OCI-M2 (cell line): ENCODE data around the gene MRPL3.
"Not testable (repeated sequence)": the region's sequence is repeated elsewhere in the genome, so short reads cannot be mapped to it uniquely, and the experiment has no call there.

Source experiments
- DNase-seq: peaks from one replicate; lab custom pipeline; 2025; ENCODE audit not compliant: unreplicated experiment; lab: John Stamatoyannopoulos, UW

Gene MRPL3

GRCh38 chr3:131501949-131502348 is 822 bp downstream of the MRPL3 start:
- no peak for DNase-seq

DNA sequence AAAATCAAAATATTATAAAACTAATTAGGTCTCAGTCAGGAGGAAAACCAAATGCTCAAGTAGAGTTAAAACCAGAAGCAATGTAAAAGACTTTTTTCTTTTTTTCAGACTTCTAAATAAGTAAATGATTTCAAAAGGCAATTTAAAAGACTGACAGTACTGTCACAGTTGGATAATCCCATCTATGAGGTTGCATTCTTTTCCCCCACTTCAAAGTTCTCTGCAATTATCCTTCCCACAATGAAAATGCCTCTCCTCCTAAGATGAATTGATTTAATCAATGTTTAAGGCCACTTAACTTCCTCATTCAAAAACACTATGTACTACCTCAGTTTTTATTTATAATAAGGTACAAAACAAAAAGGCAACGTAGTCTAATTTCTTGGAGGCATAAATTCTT is 8.1 kb downstream of the MRPL3 start:
- DNase-seq = no peak

DNA sequence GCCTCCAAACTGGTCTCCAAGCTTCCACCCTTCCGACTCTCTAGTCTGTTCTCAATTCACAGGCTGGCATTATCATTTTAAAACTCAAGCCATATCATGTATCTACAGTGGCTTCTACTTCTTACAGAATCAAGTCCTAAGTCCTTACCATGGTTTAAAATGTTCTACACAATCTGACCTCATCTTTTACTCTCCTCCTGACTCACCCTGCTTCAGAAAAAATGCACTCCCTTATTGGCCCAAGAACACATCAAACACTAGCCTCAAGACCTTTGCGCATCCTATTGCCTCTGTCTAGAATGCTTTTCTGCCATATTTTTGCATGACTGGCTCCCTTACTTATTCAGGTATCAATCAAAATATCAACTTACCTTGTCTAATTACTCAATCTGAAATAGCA is 11.0 kb downstream of the MRPL3 start:
- DNase-seq = no peak

DNA sequence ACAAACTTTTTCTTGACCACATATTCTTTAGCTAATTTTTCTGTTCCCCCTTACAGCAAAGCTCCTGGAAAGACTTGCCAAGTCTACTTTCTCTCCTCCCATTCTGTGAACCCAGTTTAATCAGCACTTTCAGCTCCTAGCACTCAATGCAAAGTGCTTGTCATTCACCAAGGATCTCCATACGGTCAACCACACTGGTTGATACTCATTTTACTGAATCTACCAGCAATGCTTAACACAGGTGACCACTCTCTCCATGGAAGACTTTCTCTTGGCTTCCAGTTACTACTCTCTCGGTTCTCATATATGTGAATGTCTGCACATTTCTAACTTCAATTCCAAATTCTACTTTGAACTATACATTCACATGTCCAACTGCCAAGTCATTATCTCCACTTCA is 11.7 kb downstream of the MRPL3 start:
- no peak for DNase-seq

GRCh38 chr3:131486545-131486944 is 16.2 kb downstream of the MRPL3 start:
- not testable (repeated sequence) for DNase-seq

- no peak for DNase-seq
Measured at GRCh38 chr3:131485119-131485518, 17.7 kb downstream of the MRPL3 start.

GRCh38 chr3:131484496-131485111 is 18.2 kb downstream of the MRPL3 start:
- DNase-seq = no peak

DNA sequence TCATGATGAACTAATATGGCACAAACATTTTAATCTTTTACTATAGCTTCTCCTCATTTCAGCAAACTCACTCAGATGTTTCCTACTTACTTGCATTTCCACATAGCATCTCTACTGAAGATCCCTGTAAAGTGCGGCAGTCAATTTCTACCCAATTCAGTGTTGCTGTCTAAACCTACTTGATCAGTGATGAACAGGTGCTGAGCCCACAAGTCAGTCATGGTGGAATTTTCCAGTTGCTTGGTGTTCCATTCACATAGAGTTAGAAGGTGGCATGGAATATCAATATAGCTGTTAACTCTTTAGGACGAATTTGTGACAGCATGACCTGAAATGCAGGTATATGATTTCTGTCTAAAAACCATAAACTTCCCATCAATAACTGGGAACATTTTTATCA is 22.7 kb downstream of the MRPL3 start:
- no peak for DNase-seq

DNA sequence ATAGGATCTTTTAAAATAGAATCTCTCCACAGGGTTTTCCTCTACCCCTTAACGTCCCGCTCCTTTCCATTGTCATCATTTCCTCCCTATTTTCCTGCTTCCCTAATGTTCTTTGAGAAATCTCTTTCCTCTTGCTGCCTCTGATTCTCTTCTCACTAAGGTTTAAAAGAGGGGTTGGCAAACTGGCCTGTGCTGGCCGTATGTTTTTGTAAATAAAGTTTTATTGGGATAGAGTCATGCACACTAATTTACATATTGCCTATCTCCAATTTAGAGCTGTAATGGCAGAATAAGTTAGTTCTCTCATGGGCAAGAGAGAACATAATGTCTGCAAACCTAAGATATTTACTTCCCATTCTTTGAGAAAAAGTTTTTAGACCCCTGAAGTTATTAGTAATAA is 25.0 kb downstream of the MRPL3 start:
- DNase-seq = no peak

GRCh38 chr3:131474115-131474514 is 28.7 kb downstream of the MRPL3 start:
- DNase-seq = no peak

DNA sequence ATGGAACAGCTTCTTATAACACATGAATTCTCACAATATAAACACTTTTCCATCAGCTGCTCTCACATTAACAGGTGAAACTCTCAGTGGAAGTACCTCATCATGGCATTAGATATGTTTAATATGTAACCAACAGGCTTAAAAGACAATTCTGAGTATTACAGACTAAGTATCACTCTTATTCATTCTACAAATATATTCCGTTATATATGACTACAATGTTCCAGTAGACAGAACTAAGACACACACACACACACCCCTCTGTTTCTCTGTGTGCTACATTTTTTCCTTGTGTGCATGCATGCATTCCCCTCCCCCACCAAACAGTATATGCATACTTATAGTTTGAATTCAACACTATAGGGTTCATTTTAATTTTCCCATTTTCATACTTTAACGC is 32.4 kb downstream of the MRPL3 start:
- no peak for DNase-seq

DNA sequence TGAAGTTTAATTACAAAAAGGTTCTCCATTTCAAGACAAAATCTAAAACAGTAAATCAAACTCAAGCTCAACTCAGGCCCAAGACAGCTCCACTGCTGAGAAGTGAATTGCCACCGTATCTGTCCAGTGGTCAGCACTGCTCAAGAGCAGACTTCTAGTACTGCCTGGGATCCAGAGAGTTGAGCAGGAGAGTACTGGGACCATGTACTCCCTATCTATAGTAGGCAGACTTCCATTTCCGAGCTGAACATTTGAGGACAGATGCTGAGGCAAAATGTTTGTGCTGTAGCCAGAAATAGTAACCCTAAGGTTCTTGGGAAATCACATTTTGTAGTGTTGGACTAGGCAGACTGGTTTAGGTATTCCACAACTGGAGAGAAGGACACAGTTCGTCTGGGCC is 44.1 kb downstream of the MRPL3 start:
- no peak for DNase-seq

GRCh38 chr3:131457220-131457619 is 45.6 kb downstream of the MRPL3 start:
- no peak for DNase-seq

- DNase-seq = no peak
Measured at GRCh38 chr3:131454501-131454900, 48.3 kb downstream of the MRPL3 start.

- no peak for DNase-seq
Measured at GRCh38 chr3:131453533-131453932, 49.2 kb downstream of the MRPL3 start.

DNA sequence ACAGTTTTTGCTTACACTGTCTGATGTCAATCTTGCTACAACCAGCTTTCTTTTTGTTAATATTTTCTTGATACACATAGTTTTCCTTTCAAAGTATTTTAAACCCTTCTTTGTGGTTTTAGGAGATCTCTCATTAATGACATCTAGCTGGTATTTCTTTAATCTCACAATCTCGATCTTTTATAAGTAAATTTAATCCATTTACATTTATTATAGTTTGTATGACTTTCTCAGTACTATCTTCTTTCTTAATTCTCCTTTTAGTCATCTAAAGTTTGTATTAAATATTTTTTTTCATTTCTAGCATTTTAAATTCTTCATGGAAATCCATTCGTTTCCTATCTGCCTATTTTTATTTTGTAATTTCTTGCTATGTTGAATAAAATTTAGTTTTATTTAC is 55.4 kb downstream of the MRPL3 start:
- no peak for DNase-seq

DNA sequence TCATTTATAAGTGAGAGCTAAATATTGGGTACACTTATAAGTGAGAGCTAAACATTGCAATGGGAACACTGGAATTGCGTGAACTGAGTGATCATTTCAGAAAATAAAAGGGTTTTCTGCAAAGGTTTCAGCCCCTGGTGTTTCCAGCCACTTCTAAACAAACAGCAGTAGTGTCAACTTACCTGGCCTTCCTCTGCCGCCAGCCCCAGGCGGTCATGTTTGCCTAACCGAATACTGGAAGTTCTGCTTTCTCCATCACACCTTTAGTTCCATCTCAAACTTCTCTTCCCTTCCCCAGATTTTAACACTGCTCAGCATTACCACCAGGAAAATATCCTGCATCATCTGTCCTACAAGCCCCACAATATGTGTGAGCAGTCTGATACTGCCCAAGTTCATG is 58.6 kb downstream of the MRPL3 start:
- DNase-seq = no peak

DNA sequence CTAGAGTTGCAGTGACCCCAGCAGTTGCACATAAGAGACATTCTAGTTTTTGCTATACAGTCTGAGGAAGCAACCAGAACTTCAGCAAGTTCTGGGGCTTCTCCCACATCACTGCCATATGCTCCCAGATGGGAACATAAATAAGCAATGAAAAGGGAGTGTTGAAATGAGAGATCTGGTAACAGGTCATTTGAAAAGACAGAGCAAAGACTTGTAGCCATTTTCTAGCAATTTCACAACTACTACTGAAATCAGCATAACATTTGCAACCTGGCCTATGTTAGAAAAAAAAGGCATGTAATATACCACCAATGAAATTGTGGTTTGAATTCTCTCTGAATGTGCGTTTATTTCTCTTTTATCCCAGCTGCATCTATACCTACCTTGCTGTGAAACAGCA is 63.7 kb downstream of the MRPL3 start:
- DNase-seq = no peak

DNA sequence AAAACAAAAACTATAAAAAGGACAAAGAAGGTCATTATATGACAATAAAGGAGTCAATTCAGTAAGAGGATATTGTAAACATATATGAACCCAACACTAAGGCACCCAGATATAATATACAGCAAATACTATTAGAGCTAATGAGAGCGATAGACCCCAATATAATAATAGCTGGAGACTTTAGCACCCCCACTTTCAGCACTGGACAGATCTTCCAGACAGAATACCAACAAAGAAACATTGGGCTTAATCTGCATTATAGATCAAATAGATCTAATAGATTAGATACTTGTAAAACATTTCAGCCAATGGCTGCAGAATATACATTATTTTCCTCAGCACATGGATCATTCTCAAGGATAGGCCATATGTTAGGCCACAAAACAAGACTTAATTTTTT is 67.8 kb downstream of the MRPL3 start:
- DNase-seq = no peak

GRCh38 chr3:131432441-131432840 is 70.3 kb downstream of the MRPL3 start:
- DNase-seq = no peak

DNA sequence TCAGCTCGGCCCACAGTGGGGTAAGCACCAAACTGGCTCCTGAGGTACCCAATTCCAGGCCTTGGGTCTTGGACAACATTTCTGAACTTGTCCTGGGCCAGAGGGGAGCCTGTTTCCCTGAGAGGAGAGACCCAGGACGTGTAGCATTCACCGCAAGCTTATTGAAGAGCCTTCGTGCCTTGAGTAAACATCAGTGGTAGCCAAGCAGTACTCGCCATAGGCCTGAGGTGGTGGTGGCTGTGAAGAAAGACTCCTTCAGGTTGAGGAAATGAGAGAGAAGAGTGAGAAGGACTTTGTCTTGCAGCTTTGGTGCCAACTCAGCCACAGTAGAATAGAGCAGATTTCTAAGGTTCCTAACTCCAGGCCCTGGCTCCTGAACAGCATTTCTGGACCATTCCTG is 71.0 kb downstream of the MRPL3 start:
- DNase-seq = no peak

- DNase-seq = no peak
Measured at GRCh38 chr3:131427226-131427625, 75.5 kb downstream of the MRPL3 start.

DNA sequence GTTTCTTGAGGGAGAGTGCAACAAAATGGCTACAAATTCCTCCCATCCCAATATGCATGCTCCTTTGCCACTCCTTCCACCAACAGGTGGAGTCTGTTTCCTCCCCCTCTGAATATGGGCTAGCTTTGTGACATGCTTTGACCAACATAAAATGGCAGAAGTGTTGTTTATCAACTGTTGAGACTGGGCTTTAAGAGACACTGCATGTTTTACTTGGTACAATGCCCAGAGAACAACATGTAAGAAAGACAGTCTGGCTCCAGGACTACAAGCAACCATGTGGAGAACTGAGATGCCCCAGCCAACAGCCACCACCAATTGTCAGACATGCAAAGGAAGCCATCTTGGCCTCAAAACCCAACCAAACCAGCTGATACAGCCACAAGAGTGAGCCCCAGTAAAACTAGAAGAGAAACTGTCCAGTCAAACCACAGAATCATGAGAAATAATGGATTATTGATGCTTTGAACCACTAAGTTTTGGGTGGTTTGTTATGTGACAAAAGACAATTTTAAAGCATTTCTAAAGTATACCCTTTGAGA is 80.7 kb downstream of the MRPL3 start:
- DNase-seq = no peak
